Testis (tissue), 3 donors: Measurements from ENCODE around the gene TAF1B. TPM values are rescaled to one million over a fixed set of nuclear protein-coding genes. Genes with fewer than 3 reads are reported as not detected.

Experiments used
- DNase-seq: peaks from one replicate; pipeline ENCODE4 v3.0.0-alpha.2; 2019
- H3K27ac ChIP-seq, 2 donors: fragments of 200-600 bp; sonication (generic); one replicate each; pipeline ENCODE4 v1.5.1; 2019
- H3K27me3 ChIP-seq: fragments of 200-600 bp; sonication (generic); one replicate; pipeline ENCODE4 v1.5.1; 2019
- H3K36me3 ChIP-seq: fragments of 200-600 bp; sonication (generic); one replicate; pipeline ENCODE4 v1.5.1; 2017; ENCODE audit warnings: low read depth; ENCODE audit errors: missing control alignments
- H3K4me1 ChIP-seq: fragments of 200-600 bp; sonication (generic); one replicate; pipeline ENCODE4 v1.5.1; 2019
- H3K4me3 ChIP-seq, 2 donors: fragments of 200-600 bp; sonication (generic); one replicate each; pipeline ENCODE4 v1.5.1; 2017 to 2019
- H3K9me3 ChIP-seq: fragments of 200-600 bp; sonication (generic); one replicate; pipeline ENCODE4 v1.5.1; 2017
- CTCF ChIP-seq, 3 experiments: fragments of 450-650 bp in 2 of 3; fragments of 200-600 bp in 1 of 3; sonication (generic) in 1 of 3; IDR thresholded peaks; one replicate each; pipeline ENCODE4 v1.5.1; 2016 to 2019; ENCODE audit warnings: antibody characterized with exemption in 3 of 3, mild to moderate bottlenecking in 2 of 3, moderate library complexity in 1 of 3
- POLR2A ChIP-seq: fragments of 450-650 bp; IDR thresholded peaks from one replicate; pipeline ENCODE4 v1.6.1; 2017; ENCODE audit warnings: antibody characterized with exemption, mild to moderate bottlenecking, moderate library complexity
- WGBS, 2 donors: methylation state at CpG; one replicate each; pipeline ENCODE4 v1.1.5; 2018; 5-methylcytosine and 5-hydroxymethylcytosine counted together
- intact Hi-C: fragments of 100-400 bp; cut with DNase I; formaldehyde crosslinking; loops from one replicate; pipeline ENCODE4 v1.15.1; 2023; ENCODE audit warnings: low total_unique reads
- polyA plus RNA-seq: library from polyadenylated mRNA; stranded (reverse); fragments of 350-450 nt; fragmentation: Illumina TruSeq; extraction: RNeasy Lipid Tissue Mini Kit (QIAGEN cat#74804); gene quantifications from one replicate; pipeline ENCODE4 v1.2.3, GENCODE V29; 2014; ENCODE audit warnings: low read depth, low replicate concordance; ENCODE audit not compliant: insufficient read depth
- total RNA-seq, 2 donors: library from RNA; depleted of rRNA; stranded (reverse); fragments of >200 nt; gene quantifications; one replicate each; pipeline ENCODE4 v1.2.3, GENCODE V29; 2016

The TAF1B gene
- total and polyA plus RNA-seq, 3 donors from 2014 or later, result 13.3 to 22.0 (median 22.0) TPM

GRCh38 chr2:9895669-9896590, 52.7 kb downstream of the TAF1B start:
- TF ChIP-seq CTCF (IDR thresholded peaks at IDR 0.05), result no peak
- H3K9me3 ChIP-seq, result no peaks in the 10 kb centered on the region
- H3K27ac ChIP-seq, result no peak overlapping the region
- intact Hi-C loops, result no loop called here
- 58 to 72% methylated on average over 7 of the region's 7 CpGs for WGBS, 2 donors
- peaks cover 22% of the 10 kb centered on the region for H3K4me1 ChIP-seq
- no peak for DNase-seq
- H3K27me3 ChIP-seq, result no peaks in the 10 kb centered on the region
- H3K36me3 ChIP-seq, result no peaks in the 10 kb centered on the region
- no peak overlapping the region for H3K4me3 ChIP-seq

GRCh38 chr2:9897331-9897737, 54.1 kb downstream of the TAF1B start:
- TF ChIP-seq CTCF (IDR thresholded peaks at IDR 0.05) (no peak), POLR2A (no peak)
- Histone ChIP-seq H3K4me1 (peaks cover 22% of the 10 kb centered on the region), H3K27ac (no peak overlapping the region), H3K9me3 (no peaks in the 10 kb centered on the region), H3K27me3 (no peaks in the 10 kb centered on the region), H3K36me3 (no peaks in the 10 kb centered on the region), H3K4me3 (no peak overlapping the region)
- WGBS, 2 donors, result 47% methylated on average over 3 of the region's 3 CpGs
- peak; percentile 53 for DNase-seq
- intact Hi-C loops, result no loop called here

- Histone ChIP-seq H3K4me3 (no peak overlapping the region), H3K36me3 (no peaks in the 10 kb centered on the region), H3K9me3 (no peaks in the 10 kb centered on the region), H3K4me1 (peaks cover 22% of the 10 kb centered on the region), H3K27me3 (no peaks in the 10 kb centered on the region), H3K27ac (no peak overlapping the region)
- TF ChIP-seq POLR2A, result no peak
- TF ChIP-seq CTCF (IDR thresholded peaks at IDR 0.05), result no peak
- WGBS, 2 donors, result 74 to 84% methylated on average over 2 of the region's 2 CpGs
- no peak for DNase-seq
- intact Hi-C loops, result no loop called here
Measured at GRCh38 chr2:9897846-9898245, 54.6 kb downstream of the TAF1B start.

- Histone ChIP-seq H3K4me3 (no peak overlapping the region), H3K27me3 (no peaks in the 10 kb centered on the region), H3K4me1 (no peaks in the 10 kb centered on the region), H3K9me3 (no peaks in the 10 kb centered on the region), H3K36me3 (no peaks in the 10 kb centered on the region), H3K27ac (no peak overlapping the region)
- intact Hi-C loops, result no loop called here
- TF ChIP-seq POLR2A, result no peak
- no peak for TF ChIP-seq CTCF (IDR thresholded peaks at IDR 0.05)
- 90% methylated on average over 1 of the region's 1 CpG for WGBS, 2 donors
- DNase-seq, result no peak
Measured at GRCh38 chr2:9905413-9905812, 62.1 kb downstream of the TAF1B start.

- no peaks in the 10 kb centered on the region for H3K9me3 ChIP-seq
- no peaks in the 10 kb centered on the region for H3K36me3 ChIP-seq
- no peaks in the 10 kb centered on the region for H3K4me1 ChIP-seq
- WGBS, 2 donors, result 95 to 99% methylated on average over 7 of the region's 7 CpGs
- no peak for DNase-seq
- H3K27me3 ChIP-seq, result no peaks in the 10 kb centered on the region
- intact Hi-C loops, result no loop called here
- no peak for TF ChIP-seq CTCF (IDR thresholded peaks at IDR 0.05)
- no peak for TF ChIP-seq POLR2A
- H3K4me3 ChIP-seq, result no peak overlapping the region
- no peak overlapping the region for H3K27ac ChIP-seq
Measured at GRCh38 chr2:9907402-9907801, 64.1 kb downstream of the TAF1B start.
